CD4-positive, alpha-beta T cell treated with Interleukin-21 for 1 hour (primary cell): Measurements from ENCODE around the gene SLC7A9.
"Not testable (repeated sequence)": the region's sequence is repeated elsewhere in the genome, so short reads cannot be mapped to it uniquely, and the experiment has no call there.

ENCODE experiments used
- DNase-seq: peaks from one replicate; pipeline ENCODE4 v3.0.0-alpha.2; 2020

The SLC7A9 gene

DNA sequence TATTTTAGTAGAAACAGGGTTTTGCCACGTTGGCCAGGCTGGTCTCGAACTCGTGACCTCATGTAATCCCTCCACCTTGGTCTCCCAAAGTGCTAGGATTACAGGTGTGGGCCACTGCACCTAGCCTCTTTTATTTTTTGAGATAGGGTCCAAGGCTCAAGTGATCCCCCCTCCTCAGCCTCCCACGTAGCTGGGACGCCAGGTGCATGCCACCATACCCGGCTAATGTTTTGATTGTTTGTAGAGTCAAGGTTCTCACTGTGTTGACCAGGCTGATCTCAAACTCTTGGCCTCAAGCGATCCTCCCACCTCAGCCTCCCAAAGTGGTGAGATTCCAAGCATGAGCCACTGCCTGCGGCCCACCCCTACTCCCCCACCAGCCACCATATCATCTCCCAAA lies 6.3 kb downstream of the SLC7A9 start:
- no peak for DNase-seq

DNA sequence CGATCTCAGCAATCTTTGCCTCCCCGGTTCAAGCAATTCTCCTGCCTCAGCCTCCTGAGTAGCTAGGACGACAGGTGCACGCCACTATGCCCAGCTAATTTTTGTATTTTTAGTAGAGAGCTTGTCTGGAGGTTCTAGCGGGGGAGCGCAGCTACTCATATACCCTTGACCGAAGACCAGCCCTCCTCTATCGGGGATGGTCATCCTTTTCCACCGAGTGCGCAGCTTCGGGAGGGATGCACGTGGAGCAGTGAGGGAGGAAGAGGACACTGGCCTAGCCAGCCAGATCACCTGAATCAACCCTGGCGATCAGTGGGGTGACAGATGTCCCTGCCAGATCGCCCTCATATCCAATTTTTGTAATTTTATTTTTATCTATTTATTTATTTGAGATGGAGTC lies 6.8 kb downstream of the SLC7A9 start:
- DNase-seq = no peak

DNA sequence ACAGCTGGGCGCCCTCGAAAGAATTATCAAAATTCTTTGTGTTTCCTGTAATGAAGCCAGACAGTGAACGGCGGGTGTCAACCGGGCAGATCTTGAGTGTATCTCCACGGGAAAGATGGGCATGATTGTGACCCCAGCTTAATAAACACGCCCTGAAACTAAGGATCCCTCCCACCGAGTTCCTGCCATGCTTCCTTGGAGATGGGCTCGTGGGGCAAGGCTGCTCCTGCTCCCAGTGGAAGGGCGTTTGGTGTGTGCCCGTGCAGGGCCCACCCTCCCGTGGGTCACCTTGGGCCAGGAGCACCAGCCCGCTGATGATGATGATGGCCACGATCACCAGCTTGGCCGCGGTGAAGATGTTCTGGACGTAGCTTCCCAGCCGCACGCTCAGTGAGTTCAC lies 7.4 kb downstream of the SLC7A9 start:
- DNase-seq = no peak

DNA sequence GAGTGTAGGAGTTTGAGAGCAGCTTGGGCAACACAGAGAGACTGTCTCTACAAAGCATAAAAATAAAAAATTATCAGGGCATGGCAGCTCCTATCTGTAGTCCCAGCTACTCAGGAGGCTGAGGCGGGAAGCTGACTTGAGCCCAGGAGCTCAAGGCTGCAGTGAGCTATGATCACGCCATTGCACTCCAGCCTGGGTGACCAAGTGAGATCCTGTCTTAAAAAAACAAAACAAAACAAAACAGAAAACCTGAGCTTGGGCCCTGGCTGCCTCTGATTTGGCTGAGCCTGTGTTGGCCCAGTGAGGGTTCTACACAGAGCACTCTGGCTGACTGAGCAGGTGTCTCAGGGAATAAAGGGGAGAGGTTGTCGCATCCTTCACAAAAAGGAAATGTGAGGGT lies 8.0 kb downstream of the SLC7A9 start:
- DNase-seq = no peak

DNA sequence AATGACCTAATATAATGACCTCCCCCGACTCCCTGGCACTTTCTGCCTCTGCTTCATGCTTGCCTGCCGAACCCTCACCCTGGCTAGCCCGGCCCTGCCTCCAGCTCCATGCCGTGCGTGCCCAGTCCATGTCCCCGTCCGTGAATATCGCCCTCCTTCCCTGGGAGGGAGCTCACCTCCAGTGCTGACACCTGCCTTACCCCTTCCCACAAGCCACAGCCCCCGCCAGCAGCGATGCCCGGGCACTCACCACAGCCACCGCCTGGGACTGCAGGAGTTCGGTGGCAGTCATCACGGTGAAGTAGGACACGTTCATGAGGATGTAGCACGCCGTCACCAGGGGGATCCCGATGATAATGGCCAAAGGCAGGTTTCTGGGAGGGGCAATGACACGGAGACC lies 10.0 kb downstream of the SLC7A9 start:
- no peak for DNase-seq

DNA sequence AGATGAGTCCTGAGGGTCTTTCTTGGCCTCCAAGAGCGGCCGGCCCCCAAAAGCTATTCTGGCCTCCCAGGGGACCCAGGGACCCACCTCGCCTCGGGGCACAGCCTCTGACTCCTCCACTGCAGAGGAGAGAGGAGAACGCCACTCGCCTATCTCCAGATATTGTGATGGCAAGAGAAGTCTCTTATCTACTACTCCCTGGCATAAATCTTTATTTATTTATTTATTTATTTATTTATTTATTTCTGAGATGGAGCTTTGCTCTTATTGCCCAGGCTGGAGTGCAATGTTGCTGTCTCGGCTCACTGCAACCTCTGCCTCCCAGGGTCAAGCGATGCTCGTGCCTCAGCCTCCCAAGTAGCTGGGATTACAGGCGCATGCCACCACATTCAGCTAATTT lies 11.0 kb downstream of the SLC7A9 start:
- DNase-seq = no peak

DNA sequence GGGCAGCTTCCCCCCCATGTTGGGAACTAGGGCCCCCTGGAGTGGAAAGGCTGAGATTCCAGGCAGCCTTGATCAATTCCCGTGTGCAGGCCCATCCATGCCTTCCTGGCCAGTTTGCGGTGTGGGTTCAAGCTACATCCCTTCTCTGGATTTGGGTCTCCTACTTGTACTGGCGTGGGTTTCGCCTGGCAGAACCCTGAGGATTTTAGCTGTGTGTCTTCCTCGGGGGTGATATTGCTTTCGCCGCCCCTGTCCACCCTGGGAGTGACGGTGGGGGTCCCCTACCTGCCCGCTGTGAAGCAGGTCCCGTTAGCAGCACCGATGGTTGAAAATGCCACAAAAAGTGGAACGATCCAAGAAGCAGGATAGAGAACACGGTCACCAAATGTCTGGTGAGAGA lies 11.4 kb downstream of the SLC7A9 start:
- DNase-seq = no peak

DNA sequence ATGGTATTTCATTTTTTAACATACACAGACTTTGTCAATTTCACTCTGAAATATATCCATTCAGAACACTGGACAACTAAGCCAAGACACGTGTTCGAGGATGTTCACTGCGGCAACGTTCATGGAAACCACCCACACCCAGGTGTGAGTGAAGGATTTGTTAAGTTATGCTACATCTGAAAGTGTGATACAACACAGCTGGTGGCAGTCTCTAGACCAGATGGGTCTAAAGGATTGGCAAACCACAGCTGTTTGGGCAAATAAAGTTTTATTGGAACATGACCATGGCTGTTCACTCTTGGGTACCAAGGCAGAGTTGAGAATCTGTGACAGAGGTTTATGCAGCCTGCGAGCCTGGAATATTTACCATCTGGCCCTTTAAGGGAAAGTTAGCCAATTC lies 12.0 kb downstream of the SLC7A9 start:
- no peak for DNase-seq

DNA sequence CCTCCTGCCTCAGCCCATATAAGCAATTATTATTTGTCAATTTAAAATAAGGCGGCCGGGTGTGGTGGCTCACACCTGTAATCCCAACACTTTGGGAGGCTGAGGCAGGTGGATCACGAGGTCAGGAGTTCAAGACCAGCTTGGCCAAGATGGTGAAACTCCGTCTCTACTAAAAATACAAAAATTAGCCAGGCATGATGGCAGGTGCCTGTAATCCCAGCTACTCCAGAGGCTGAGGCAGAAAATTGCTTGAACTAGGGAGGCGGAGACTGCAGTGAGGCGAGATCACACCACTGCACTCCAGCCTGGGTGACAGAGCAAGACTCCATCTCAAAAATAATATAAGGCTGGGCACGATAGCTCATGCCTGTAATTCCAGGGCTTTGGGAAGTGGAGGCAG lies 12.7 kb downstream of the SLC7A9 start:
- DNase-seq = not testable (repeated sequence)

DNA sequence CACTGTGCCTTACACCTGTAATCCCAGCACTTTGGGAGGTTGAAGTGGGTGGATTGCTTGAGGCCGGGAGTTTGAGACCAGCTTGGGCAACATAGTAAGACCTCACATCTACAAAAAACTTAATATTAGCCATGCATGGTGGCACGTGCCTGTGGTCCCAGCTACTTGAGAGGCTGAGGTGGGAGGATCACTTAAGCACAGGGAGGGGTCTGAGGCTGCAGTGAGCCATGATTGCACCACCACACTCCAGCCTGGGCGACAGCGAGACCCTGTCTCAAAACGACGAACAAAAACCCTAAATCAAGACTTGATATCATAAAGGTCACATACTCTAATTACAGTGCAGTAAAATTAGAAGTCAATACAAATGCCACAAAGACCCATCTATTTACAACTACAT lies 17.4 kb downstream of the SLC7A9 start:
- DNase-seq = no peak

DNA sequence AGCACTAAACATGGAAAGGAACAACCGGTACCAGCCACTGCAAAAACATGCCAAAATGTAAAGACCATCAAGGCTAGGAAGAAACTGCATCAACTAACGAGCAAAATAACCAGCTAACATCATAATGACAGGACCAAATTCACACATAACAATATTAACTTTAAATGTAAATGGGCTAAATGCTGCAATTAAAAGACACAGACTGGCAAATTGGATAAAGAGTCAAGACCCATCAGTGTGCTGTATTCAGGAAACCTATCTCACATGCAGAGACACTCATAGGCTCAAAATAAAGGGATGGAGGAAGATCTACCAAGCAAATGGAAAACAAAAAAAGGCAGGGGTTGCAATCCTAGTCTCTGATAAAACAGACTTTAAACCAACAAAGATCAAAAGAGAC lies 21.5 kb downstream of the SLC7A9 start:
- not testable (repeated sequence) for DNase-seq

DNA sequence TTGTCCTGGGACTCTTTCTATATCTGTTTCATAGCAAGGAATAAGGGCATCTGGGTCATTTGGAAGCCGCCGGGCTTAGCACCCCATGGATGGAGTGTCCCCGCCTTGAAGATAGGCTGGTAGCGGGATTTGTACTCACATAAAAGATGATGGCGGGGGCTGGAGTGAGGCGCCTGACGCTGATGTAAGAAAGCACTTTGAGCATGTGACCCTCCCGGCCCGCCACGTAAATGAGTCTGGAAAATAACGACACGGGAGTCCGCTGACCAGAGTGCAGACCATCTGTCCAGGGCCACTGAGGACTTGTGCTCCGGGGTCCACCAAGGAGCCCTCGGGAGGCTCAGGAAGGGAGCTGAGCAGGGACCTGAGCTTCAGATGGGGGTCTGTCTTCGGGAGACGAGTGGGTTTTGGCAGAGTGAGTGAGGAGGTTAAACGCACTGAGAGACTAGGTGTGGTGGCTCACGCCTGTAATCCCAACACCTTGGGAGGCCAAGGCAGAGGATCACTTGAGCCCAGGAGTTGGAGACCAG lies 25.8 kb downstream of the SLC7A9 start:
- no peak for DNase-seq

DNA sequence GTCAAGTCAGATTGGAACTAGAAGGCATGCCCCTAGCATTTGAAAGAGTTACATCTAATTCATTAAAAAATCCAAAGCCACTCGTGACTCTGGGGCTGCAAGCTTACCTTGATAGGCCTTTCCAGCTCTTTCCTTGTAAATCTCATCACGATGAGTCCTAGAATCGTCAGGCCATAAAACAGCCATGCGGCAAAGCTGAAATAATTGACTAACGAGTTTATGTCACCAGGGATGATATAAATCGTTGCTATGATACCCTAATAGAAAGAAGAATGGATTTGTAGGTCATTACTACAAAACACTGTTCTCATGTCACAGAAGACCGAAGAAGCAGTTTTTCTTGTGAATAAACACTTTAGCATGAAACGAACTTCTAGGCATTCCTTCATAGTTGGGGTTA lies 27.5 kb downstream of the SLC7A9 start:
- no peak for DNase-seq

DNA sequence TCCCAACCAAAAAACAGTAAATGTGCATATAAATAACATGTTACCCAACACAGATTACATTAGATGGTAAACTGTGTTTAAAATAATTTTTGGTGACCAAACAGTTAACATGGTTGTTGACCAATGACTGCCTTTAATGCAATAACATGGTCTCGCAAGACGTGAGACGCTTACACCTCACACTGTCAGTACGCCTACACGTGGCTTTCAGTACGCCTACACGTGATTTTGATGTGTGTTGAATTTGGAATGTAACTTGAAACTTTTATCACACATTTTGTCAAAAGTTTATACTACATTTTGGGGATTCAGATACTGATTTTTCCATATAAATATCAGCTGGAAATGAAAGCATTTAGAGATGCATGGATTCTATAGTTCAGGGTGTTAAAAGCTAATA lies 32.0 kb downstream of the SLC7A9 start:
- DNase-seq = no peak

DNA sequence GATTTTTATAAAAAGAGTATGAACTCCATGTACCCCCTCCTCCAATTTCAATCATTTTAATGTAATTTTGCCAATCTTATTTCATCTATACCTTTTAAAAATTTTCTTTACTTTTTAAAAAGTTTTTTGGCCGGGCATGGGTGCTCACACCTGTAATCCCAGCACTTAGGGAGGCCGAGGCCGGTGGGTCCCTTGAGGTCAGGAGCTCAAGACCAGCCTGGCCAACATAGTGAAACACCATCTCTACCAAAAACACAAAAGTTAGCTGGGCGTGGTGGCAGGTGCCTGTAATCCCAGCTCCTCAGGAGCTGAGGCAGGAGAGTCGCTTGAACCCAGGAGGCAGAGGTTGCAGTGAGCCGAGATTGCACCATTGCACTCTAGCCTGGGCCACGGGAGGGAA lies 36.2 kb downstream of the SLC7A9 start:
- not testable (repeated sequence) for DNase-seq

DNA sequence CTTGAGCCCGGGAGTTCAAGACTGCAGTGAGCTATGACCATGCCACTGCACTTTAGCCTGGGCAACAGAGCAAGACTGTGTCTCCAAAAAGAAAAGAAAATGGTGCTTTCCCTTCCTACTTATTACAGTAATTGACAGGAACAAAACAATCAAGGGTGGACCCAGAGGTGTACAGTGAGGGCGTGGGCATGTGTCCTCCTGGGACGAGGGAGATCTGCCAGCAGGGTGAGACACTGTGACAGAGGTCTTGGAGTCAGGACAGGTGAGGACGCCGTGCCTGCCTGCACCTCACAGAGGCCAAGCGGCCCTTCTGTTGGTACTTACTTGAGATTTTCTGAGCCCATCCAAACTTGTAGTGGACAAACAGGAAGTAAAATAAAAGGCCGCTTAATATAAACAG lies 36.7 kb downstream of the SLC7A9 start:
- DNase-seq = not testable (repeated sequence)

DNA sequence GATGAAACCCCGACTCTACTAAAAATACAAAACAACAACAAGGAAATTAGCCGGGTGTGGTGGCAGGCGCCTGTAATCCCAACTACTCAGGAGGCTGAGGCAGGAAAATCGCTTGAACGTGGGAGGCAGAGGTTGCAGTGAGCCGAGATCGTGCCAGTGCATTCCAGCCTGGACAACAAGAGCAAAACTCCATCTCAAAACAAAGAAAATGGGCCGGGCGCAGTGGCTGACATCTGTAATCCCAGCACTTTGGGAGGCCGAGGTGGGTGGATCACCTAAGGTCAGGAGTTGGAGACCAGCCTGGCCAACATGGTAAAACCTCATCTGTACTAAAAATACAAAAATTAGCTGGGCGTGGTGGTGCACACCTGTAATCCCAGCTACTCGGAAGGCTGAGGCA lies 37.5 kb downstream of the SLC7A9 start:
- not testable (repeated sequence) for DNase-seq

DNA sequence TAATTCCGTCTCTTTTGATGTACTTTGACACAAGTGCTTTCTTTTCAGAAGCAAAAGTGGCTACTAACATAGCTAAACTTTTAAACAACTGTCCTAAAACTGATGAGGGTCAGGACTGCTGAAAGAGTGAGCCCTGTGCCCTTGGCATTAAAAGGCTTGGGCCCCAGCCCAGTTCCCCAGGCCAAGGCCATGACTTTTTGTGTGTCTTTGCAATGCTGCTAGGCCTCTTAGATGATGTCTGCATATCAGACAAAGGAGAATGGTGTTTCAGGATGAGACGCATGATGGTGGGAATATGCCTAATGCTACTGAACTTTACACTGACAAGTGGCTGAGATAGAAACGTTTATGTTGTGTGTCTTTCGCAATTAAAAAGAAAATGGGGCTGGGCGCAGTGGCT lies 38.0 kb downstream of the SLC7A9 start:
- DNase-seq = no peak

DNA sequence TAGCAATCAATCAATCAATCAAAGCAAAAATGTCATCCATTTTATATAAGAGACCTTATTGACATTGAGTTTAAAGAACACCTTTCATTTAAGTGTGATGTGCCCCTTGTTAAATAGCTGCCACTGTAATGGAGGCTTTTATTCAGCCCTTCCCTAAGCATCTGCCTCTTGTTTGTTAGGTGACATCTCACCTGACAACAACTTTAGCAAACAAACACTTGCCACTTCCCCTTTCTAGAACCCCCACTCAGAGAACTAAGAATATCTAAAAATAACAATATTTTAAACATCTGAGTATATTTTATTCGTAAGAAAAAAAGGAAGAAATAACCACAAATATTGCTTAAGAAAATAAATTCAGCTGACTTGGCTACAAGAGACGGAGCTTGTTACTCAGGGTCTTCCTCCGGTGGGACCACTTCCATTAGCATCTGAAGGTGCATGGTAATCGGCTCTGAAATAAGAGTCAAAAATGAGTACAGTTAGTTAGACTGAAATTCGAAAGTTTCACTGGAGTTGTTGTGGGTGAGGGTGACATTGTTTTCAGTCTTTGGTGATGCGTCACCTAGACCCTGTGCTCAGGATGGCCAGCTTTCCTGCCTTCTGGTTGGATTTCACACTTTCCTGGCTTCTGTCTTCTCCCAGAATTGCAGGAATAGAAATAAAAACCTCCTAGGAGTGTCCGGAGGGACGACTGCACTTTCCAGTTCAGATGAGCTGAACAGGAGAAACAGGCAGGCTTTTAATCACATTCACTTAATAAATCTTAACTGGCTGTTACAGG lies 39.1 kb downstream of the SLC7A9 start:
- no peak for DNase-seq

DNA sequence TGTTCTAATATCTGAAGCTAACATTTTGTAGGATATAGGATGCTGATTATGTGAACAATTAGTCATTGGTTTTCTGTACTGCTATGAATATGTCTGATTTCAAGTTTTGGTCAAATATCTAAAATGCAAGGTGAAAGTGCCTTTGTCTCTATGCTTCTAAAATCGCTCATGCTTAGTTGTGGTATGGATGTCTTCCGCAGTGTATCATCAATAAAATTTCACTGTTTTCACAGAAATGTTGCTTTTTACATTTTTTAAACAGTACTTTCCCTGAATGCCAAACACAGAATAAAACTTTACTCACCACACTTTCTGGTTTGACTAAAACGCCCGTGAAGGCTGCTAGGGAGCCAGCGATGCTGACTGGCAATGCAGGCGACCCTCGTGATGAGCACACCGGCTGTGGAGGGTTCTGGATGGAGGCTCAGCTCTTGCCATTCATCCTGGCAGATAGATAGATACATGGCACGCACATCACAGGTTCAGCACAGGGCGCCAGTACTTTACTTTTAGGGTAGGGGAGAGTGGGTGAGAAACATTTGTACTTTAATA lies 40.1 kb downstream of the SLC7A9 start:
- DNase-seq = no peak

DNA sequence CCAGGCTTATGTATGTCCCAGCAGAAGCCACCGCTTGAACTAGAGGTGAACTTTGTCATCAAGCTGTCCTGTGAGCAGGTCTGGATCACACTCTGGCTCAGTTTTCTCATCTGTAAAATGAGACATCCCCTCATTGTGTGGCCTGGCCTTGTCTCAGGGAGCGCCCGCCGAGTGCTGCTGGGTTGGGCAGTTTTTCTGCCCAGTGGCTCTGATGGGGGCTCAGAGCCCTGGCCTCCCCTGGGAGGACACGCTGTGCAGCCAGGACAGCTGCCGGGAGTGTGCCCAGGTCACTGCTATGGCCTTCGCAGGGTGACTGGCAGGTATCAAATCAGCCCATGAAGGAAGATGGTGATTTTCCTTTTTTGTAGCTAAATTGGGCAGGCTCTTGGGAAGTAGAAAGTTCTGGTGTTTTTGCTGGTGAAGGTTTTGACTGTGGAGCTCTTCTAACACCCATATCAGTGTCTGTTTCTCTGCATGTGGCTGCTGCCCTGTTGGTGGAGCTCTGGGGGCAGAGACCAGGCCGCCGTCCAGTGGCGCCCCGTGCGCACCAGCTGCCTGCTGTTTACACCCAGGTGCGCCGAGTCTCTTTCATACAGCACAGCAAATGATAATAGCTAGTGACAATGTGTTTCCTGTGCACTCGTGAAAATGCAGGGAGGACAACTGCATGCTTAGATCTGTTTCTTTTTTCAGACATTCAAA lies 40.8 kb downstream of the SLC7A9 start:
- DNase-seq = no peak

DNA sequence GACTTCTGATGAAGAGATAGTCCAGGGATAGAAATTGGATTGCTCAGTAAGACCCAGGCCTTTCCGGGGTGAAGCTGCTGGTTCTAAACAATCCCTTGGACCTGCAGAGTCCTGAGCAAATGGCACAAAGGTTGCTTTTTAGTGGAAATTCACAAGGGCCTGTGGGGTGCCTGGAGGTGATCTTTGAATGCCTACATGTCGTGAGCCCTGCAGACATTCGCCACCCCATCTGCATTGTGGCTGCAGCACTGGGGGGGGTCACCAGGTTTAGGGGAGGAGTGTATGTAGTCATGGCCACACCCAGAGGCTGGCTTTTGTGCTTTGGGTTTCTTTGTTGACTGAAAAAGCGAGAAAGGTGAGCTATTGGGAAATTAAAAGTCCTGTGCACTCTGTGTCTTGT lies 41.4 kb downstream of the SLC7A9 start:
- no peak for DNase-seq

DNA sequence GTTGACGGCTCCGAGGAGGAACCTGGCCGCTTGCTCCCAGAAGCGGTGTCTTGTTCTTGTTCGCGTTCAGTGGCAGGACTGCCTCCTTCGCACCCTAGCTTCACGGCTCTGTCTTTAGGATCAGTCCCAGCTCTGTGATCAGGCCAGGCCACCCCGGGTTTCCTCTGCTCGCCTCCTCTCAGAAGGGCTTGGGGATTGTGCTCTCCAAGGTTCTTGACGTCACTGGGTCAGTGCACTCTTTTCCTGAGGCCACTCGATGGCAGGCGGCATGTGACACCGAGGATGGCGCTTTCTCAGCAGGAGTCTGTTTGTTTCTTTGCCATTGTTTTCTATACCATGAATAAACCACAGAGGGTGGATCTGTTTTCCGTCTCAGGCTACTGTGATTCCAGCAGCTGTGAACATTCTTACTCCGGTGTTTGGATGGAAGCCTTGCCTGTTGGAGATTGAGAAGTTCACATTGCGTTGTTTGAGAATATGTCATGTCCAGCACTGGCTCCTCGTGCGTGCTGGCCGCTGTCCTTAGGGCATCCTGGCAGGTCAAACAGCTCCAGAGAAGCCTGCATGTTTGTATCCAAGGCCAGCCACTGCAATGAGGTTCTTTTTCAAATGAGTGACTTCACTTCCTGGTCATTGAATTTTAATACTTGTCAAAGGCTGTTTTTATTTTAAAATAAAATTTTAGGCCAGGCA lies 44.5 kb downstream of the SLC7A9 start:
- DNase-seq = no peak
